Measurements from ENCODE around the gene GLDN.
"Not testable (repeated sequence)": the region's sequence is repeated elsewhere in the genome, so short reads cannot be mapped to it uniquely, and the experiment has no call there.

The GLDN gene

DNA sequence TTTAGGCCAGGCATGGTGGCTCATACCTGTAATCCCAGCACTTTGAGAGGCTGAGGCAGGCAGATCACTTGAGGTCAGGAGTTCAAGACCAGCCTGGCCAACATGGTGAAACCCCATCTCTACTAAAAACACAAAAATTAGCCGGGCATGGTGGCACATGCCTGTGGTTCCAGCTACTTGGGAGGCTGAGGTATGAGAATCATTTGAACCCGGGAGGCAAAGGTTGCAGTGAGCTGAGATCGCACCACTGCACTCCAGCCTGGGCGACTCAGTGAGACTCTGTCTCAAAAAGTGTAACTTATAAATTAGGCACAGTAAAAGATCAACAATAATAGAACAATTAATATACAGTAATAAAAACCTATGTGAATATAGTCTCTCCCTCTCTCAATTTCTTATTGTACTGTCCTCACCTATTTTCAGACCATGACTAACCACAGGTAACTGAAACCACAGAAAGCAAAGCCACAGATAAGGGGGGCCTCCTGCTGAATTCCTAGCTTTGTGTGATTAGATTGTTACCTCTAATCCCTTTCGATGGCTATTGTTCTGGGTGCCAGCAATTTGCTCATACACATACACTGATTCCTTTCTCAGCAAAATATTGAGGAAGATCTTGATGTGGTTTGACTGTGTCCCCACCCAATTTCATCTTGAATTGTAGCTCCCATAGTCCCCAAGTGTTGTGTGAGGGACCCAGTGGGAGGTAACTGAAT lies 104.7 kb downstream of the GLDN start:
- DNase-seq (ENCODE audit: low read depth in 3 of 3), result not testable (repeated sequence)

DNA sequence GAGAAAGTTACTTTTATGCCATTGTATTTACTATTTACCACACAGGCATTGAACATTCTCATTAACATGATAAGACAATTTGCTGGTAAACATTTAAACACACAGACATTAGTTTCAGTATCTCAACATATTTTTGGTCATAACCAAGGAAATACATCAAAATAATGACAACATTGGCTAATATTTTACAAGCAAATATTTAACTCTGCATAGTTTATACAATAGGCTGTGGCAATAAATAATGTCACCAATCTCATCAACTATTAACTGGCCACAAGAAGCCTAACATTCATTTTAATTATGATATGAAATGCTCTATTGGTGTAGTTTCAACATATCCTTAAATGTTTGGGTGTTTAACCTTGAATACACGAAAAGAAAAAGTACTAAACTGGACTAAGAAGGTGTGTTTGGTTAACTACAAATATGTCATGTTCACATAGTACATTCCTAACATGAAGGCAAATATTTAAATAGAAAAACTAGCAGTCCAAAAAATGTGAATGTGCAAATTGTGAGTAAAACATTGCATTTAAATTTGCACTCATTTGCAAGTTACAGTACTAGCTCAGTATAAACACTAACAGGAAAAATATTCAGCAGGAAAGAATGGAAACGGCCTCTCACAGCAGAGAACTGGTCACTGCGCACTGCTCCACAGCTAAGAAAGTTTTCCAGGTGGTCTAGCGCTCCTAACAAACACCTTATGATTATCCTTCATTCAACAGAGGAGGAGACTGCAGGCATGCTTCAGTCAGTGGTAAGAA lies 106.6 kb downstream of the GLDN start:
- no peak for DNase-seq (ENCODE audit: low read depth in 3 of 3)

DNA sequence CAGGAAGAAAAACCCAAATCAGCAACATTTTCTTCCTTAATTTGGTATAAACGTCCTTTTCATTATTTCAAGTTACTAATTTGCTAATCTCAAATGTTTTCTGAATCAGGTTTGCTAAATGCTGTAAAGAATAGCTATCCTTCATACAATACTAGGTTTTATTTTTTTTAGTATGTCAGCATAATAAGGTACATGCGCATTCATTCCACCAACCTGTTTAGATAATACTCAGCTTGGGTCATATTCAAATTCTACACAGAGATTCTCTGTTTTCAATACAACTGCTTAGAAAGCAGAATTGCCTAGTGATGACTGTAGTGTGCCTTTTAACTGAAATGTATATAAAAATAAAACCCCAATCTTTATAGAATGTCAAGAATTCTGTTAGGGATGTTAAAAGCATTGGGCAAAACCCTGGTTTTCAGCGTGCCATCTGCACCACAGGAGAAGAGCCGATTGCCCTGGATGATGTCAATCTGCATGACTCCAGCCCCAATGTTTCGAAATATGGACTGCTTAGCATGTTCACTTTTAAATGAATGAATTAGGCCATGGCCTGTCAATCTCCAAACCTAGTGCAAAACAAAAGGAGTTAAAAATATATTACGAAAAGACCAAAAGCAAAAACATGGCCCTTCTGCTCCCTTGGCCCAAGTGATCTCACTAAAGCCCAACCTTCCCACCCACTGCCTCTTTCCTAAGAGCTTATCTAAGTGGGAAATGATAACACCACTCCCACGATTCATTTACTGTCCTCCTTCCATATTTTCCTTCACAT lies 107.4 kb downstream of the GLDN start:
- DNase-seq (ENCODE audit: low read depth in 3 of 3), result no peak

DNA sequence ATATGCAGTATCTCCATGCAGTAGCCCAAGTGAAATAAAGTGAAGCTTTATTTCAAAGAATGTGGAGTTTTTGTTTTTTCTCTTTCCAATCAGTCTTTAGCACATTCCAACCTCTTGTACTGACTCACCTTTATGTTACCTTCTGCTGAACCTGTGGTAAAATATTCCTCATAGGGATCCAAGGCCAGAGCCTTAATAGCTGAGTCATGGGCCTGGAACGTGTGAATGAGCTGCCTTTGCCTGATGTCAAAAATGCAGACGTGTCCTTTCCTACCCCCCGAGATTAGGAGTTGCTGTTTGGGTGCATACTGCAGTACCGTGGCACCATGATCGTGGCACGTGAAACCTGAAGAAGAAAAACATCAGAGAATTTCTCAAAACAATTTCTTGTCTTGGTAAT lies 108.5 kb downstream of the GLDN start:
- no peak for DNase-seq (ENCODE audit: low read depth in 3 of 3)

Data from stimulated activated CD4-positive, alpha-beta T cell treated with anti-CD3 and anti-CD28 coated beads, TNF-alpha, amount 100 ng/mL, for 48 hours (primary cell).